HG03280 (cell line): Measurements from ENCODE around the gene EYA2.
"Not testable (repeated sequence)": the region's sequence is repeated elsewhere in the genome, so short reads cannot be mapped to it uniquely, and the experiment has no call there.

Experiments used
- ATAC-seq: cut with Tn5 transposase; IDR thresholded peaks from one replicate; pipeline ENCODE4 v1.9.1; 2021; ENCODE audit warnings: mild to moderate bottlenecking, moderate library complexity; ENCODE audit not compliant: unreplicated experiment

The EYA2 gene

DNA sequence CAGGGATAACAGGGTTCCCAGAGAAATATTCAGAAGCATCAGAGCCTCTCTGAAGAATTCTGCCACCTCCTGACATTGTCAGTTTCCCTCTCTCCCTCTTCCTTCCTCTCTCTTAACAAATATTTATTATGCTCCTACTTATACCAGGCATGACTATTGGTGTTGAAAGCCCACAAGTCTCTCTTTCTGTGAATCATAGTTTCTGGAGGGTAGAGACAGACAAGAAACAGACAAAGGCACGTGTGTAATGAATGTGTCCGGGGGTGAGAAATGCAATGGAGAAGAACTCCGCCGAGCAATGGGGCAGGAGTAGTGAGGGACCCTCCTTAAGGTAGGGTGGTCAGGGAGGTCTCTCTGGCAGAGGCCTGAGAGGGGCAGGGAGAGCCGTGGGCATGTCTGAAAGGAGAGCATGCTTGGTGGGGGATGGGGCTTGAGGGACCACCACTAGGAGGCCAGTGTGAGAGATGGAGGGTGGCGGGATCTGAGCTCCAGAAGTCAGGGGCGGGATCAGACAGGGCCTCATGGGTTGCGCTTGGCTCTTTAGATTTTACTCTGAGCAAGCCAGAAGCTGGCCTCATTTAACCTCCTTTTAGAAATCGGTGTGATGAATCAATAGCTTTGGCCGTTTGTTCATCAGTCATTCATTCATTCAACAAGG, 57.3 kb downstream of the EYA2 start:
- no peak for ATAC-seq

DNA sequence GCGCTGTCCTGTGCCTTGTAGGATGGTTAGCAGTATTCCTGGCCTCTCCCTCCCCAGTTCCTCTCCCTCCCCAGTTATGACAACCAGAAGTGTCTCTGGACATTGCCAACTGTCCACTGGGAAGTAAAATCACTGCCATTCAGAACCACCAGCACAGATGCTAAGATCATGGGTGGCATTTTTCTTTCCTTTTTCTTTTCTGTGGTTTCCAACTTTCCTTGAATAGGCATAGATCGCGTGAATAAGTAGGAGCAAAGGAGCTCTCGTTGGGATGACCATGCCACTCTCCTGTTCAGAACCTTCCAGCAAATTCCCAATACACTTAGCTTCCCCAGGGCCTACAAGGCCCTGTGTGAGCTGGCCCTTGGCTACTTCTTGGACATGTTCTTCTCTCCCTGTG, 59.0 kb downstream of the EYA2 start:
- no peak for ATAC-seq

DNA sequence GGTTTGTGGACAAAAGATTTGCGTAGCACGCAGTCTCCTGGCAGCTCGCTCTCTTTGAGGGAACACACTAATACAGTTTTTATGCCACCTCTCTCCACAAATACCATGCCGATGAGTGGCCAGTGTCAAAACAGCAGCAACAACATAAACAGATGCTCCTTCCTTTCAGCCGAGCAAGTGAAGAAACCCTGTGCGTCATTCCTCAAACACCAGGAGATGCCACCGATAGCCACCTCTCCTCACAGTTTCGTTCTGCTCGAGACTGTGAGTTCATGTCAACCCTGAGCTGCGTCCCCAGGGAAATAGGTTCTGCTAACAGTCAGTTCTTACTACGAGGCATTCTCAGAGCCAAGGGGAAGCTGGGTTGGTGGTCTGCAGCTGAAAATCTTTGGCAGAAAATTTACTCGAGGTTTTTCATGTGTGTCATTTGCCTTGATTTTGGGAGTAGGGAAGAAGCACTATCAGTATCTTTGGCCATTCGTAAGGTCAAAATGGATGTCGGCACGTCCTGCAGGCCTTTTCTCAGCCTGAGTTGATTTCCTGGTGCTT, 59.9 kb downstream of the EYA2 start:
- no peak for ATAC-seq

DNA sequence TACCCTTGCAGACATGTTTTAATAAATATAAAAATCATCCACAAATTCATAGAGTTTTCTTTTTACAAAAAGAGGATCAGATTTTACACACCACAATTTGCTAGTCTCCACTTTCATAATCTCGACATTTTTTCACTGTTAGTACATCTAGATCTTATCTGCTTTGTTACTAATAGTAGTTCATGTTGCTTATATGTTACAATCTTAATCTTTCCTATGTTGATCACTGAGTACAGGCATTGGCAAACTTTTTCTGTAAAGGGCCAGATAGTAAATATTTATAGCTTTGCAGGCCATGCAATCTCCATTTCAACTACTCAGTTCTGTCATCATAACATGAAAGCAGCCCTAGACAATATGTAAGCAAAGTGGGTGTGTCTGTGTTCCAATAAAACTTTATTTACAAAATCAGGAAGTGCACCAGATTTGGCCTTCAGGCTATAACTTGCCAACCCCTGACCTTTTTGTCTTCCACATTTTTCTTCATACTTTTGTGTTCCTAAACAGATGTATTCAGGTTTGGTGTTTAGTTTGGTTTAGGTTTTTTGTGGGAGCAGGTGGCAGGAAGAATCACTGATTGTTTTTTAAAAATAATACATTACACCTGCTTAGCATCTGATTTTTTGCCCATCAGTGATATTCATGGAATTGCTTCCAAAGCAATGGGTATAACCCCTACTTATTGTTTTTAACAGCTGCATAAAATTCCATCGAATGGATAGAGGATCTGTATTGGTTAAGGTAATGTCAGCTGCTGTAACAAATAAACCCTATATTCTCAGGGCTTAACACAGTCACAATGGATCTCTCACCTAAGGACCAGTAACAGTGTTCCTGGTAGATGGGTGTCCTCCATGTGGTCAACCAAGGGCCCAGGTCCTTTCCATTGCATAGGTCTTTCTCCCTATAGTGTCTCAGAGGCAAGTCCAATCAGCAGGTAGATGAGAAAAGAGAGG, 61.2 kb downstream of the EYA2 start:
- no peak for ATAC-seq

DNA sequence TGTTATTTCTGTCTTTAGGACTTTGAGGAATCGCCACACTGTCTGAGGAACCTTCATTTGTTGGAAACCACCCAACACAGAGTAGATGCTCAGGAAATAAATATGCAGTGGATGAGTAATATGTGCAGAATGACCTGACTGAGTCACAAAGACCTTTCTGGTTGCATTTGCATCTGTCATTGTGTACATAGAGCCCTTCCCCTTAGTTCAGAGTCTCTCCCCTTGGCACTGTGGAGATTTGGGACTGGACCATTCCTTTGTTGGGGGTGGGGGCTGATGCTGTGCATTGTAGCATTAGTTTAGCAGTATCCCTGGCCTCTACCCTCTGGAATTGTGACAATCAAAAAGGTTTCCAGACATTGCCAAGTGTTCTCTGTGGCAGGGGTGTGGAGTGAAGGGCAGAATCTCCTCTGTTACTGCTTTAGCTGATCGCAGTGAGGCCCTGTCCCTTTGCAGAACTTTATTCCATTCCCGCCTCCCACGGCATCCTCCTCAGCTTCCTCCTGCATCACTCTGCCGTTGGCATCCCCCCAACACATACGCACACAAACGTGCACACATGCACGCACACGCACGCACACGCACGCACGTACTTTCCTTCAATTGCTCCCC, 64.5 kb downstream of the EYA2 start:
- ATAC-seq: no peak

DNA sequence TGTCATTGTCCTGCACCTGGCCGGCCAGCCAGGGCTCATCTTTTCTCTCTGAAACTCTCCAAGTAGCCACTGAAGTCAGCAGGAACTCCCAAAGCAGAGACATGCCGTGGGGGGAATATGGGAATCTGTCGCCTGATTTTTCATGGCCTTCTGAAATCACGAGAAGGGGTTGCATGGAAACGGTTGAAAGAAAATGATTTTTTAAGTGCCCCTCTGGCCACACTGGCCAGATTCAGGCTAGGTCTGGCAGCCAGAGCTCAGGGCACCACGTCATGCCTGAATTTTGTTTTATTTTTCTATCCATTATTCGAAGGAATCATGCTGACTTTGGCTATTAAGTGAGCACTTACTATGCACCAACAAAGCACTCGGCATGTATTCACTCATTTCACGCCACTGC, 65.2 kb downstream of the EYA2 start:
- no peak for ATAC-seq

DNA sequence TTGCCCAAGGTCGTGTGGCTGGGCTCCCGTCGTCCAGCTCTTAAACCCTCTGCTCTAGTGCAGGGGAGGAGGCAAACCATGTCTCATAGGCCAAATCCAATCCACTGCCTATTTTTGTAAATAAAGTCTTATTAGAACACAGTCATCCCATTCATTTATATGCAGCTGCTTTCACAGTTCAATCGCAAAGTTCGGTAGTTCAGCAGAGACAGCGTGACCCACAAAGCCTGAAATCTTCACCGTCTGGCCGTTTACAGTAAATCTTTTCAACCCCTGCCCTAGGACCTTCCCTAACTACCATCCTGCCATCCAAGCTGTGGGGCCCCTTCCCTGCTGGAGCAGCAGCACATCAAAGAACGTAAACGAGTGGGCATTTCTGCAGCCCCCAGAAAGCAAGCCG, 65.9 kb downstream of the EYA2 start:
- no peak for ATAC-seq

DNA sequence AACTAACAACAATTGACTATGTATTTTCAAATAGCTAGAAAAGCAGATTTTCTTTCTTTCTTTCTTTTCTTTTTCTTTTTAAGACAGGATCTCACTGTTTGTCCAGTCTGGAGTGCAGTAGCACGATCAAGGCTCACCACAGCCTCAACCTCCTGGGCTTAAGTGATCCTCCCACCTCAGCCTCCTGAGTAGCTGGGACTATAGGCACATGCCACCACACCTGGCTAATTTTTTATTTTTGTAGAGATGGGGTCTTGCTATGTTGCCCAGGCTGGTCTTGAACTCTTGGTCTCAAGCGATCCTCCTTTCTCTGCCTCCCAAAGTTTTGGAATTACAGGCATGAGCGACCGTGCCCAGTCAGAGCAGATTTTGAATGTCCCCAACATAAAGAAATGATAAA, 67.3 kb downstream of the EYA2 start:
- ATAC-seq: not testable (repeated sequence)

DNA sequence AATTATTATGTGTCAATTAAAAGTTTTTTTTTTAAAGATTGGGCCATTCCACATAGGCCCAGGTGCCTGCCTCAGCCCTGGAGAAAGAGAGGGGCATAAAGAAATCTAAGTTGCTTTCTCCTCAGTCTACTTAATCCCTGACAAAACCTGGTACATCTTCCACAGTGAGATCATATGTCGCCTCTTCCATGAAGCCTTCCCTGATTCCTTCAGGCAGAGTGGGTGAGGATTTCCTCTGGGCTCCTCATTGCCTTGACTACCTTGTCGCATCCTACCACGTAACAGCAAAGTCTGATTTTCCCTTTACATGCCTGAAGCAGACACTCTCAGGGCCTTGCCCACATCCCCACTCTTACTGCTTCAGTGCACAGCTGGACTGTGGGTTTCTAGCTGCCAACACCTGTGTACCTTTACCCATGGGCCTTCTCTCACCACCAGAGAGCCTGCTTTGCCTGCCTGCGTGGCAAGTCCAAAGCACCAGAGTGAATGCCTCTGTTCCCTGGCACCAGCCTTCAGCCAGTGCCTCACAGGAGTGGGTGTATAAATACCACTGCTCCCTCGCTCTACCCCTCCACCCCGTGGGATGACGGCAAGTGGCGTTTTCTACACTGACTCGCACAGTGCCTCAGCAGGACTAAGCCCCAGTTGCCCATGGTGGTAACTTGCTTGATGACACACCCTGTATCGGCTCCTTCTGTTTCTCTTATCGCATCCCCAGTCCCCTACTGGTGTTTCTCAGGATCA, 68.0 kb downstream of the EYA2 start:
- ATAC-seq: no peak

DNA sequence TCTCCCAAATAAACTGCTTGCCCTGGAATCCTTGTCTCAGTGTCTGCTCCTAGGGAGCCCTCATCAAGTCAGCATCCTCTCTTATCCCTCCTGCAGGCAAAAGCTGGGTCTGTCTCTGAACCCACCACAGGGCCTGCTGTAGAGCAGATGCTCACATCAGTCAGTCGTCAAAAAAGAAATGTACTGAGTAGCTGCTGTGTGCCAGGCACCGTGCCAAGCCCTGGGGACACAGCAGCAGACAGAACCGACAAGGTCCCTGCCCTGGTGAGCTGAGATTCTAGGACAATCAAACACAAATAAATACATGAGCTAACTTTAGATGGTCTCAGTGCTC, 68.5 kb downstream of the EYA2 start:
- ATAC-seq: no peak

DNA sequence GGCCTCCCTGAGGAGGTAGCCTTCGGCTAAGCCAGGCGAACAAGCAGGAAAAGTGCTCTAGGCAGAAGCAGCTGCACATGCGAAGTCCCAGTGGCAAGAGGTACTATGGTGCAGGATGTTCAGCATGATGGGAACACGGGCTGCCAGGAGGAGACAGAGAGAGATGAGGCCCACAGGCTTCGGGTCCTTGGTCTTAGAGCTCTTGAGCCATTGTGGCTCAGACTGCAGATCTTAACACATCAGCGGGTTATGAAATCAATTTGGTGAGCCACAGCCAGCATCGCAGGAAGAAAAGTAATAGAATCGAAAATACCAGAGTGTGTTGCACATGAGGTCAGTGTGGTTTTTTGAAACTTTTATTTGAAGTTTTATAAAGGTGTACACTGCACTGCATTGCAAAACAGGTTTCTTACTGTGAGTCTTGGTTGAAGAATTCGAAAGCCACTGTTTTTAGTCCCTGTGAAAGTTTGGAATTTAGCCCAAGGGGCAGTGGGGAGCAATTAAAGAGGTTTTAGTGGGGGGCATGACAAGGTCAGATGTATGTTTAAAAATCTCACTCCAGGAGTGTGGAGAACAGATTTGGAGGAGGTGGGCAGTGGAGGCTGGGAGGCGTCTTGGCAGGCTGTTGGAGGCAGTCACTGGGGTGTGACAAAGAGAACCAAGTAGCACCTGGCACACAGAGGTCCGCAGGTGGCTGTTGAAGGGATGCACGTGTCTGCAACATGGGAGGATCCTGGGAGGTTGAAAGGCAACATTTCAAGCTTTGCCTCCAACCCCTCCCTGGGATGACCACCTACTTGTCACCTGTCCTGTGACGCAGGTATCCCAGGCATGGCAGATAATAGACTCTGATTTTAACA, 69.3 kb downstream of the EYA2 start:
- no peak for ATAC-seq

DNA sequence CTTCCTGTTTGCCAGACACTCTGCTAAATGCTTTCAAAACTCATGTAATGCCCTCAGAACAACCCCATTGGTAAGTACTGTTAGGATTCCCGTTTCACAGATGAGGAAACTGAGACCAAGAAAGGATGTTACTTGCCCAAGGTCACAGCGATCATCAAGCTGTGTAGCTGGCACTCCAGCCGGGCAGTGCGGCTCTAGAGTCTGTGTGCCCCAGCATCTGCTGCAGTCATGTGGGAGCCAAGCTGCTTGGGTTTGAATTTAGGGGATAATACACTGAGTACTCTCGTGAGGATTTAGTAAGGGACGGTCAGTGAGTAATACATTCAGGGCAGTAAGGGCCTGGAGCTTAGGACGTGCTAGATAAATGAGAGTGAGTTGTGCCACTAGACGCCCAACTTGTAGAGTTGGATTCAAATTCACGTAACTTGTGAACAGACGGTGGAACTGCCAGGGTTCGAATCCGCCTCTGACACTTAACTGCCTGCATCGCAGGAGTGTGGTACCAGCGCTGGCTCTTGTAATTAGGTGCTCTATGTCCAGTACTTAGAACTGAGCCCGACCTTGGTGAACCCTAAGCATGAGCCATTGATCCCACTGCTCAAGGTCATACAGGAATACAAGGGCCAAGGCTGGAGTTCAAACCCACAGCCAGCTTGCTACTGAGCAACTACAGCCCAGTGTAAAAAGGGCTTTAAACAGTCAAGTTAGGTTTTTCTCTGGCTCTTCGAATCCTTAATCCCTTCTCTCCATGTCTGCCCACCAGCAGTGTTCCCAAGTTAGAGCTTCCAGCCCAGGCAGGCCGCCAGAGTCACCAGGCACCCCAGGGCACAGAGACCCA, 70.2 kb downstream of the EYA2 start:
- ATAC-seq: no peak

DNA sequence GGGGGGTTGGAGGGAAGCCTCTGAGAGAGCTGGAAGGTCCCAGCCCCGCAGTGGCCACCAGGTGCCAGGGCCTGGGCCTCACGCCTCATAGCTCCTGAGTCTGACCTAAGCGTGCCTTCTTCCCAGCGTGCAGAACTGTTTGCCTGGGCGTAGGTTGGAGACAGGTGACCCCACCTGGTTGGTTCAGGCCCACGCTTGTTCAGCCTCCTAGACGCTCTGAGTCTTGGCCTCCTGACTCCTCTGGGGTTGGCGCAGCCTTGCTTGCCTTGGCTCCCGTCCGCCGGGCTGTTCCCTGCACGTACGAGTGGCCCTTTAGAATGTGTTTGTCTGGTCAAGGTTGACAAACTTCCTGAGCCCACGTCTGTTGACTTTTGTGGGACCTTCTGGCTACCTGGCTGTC, 70.8 kb downstream of the EYA2 start:
- no peak for ATAC-seq

DNA sequence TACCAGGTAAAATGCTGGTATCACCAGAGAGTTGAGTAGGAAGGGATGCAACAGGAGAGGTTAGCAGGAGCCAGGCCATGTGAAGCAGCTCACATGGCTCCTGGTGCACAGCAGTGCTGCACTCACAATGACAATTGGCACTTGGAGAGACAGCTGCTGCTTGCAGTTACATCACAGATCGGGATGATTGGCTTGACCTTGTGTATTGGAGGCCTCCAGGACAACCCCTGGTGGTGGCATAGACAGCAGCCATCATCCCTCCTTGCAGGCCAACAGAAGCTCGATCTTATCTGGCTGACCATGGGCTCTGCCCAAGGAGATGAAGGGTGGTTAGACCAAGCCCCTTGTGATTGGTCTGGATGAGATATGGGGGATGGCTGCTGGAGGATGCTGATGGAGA, 73.0 kb downstream of the EYA2 start:
- ATAC-seq: no peak

DNA sequence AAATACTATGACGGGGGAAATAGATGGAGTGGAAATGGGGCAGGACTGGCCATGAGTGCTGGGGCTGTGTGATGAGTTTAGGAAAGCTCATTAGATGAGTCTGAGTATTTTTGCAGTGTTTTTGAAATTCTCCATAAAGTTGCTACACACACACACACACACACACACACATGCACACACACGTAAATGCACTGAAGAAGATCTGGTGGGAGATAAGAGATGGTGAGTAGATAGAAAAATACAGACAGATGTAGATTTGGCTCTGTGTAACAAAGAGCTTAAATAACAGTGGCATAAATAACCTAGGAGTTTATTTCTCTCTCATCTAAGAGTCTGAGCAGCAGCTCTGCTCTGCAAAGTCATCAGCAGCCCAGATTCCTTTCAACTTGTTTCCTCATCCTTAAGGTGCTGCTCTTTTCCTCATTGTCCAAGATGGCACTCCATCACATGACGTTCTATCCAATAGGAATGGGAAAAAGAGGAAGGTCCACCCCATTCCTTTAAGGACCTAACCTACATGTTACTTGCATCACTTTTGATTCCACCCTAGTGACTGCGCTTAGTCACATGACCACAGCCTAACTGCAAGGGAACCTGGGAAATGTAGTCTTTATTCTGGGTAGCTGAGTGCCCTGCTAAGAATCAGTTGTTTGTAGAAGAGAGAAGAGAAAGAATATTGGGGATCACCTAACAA, 76.4 kb downstream of the EYA2 start:
- ATAC-seq: no peak

DNA sequence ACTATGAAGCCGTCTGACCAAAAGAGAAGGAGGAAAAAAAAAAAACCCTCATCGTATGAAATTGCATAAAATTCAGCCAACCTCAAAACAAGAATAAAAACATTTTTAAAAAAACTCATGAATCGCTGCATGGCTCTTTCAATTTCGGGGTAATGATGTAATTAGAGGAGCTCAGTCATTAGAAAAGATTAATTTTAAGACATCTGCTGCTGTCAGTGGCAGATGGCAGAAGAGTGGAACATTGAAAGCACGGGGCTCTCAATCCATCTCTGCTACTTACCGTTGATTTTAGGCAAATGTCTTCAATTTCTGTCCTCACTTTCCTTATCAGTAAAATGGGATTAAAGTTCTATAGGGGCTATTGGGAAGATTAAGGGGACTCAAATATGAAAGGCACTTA, 79.1 kb downstream of the EYA2 start:
- no peak for ATAC-seq

DNA sequence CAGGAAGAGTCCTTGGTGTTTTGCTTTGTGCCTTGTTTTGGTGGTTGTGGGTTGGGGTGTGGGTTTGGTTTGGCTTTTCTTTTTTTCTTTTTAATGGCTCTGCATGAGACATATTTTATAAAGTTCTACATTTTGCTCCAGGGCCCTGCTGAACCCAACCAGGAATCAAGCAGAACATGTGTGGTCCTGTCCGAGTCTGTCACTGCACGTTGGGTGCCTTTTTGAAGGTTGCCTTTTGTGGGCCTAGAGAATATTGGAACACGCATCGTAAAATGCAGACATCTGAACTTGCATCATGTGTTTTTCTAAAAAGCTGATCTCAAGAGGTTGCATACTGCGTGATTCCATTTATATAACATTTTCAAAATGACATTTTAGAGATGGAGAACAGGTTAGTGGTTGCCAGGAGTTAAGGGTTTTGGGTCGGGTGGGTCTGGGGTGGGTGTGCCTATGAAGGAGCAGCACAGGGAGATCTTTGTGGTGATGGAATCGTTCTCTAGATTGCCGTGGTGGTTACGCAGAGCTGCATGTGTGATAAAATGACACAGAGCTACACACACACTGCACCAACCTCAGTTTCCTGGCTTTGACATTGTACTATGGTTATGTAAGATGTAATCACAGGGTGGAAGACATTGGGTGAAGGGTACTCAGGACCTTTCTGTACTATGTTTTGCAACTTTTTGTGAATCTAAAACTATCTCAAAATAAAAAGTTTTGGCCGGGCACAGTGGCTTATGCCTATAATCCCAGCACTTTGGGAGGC, 80.2 kb downstream of the EYA2 start:
- ATAC-seq: no peak

DNA sequence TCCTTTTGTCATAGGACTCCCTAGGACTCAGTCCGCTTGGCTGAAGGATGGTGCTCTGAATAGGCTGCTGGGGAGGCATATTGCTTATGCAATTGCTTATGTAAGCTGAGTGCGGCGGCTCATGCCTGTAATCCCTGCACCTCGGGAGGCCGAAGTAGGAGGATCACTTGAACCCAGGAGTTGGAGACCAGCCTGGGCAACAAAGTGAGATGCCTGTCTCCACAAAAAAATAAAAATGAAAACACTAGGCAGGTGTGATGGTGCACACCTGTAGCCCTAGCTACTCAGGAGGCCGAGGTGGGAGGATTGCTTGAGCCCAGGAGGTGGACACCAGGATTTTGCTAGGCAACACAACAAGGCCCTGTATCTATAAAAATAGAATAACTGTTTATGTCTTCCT, 81.3 kb downstream of the EYA2 start:
- ATAC-seq: no peak
